GM21528 (cell line): ENCODE measurements around the gene STK26.
"Not testable (repeated sequence)": the region's sequence is repeated elsewhere in the genome, so short reads cannot be mapped to it uniquely, and the experiment has no call there.

ENCODE experiments used
- ATAC-seq: cut with Tn5 transposase; IDR thresholded peaks from one replicate; pipeline ENCODE4 v1.9.1; 2021; ENCODE audit warnings: mild to moderate bottlenecking, moderate library complexity; ENCODE audit not compliant: unreplicated experiment, low FRiP score

Gene STK26

DNA sequence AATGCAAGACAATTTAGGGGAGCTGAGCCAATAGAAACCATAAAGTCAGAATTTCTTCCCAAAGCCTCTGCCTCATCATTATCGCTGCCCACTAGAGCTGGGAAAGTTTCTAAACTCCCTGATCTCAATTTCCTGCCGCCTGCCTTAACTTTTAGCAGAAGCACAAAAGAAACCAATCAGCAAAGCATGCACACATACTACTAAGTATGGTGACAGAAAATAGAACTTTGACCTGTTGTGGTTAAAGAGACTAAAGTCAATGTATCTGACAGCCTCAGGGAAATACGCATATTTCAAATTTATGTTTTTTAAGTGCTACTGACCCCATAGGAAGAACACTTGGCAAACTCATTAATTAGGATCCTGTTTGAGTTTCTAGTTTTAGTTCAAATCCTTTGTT, 10.1 kb downstream of the STK26 start:
- no peak for ATAC-seq

- ATAC-seq, result no peak
Measured at GRCh38 chrX:132034648-132035047, 11.5 kb downstream of the STK26 start.

DNA sequence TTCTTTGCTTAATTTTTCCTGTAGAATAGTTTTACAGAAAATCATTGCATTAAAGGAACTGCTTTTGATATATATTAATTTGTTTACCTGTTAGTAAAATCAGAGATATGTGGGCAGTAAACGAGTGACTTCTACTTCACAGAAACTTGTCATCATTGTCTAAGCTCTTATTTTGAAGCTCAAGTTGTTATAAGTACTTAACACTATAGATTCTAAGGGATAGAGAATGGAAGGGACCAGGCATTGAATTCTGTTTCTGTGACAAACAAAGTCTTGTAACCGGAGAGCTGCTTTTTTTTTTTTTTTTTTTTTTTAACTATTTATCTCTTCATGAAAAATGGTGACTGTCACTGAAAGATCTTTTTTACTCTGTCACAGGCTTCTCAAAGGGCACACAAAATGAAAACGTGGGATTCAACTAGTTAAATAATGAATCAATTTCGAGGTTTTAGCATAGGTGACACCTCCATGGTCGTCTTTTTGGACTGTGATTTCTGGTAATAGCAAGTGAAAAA, 14.4 kb downstream of the STK26 start:
- ATAC-seq, result no peak

DNA sequence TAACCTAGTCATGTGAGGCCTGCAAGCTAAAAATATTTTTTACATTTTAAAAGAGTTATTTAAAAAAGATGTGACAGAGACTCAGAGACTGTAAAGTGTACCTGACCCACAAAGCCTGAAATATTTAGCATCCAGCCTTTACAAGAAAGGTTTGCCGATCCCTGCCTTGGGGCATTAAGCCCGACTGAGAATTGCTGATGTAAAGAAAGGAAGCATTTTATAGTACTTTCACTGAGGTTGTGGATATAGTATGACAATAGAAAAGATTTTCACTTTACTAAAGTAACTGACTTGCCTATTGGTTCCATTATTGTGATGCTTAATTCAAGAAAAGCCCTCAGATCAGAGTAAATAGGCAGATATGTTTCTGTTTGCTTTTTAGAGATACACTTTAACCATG, 17.0 kb downstream of the STK26 start:
- no peak for ATAC-seq

DNA sequence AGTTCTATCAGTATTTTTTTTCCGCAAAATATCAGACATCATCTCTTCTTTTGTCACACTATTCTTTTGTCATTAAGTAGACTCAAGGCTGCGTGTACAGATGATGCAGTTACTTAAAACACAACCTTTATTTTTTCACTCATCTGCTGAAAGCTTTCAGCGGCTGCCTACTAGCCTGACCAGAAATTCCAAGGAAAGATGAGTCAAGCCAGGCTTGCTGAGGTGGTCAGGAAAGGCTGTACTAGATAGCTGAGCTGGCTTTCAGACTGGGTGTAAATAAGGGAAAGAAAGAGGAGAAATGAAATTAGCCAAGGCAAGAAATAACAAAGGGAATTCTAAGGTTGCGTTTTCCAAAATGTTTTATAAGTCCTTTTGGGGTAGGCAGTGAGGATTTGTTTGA, 17.9 kb downstream of the STK26 start:
- no peak for ATAC-seq

DNA sequence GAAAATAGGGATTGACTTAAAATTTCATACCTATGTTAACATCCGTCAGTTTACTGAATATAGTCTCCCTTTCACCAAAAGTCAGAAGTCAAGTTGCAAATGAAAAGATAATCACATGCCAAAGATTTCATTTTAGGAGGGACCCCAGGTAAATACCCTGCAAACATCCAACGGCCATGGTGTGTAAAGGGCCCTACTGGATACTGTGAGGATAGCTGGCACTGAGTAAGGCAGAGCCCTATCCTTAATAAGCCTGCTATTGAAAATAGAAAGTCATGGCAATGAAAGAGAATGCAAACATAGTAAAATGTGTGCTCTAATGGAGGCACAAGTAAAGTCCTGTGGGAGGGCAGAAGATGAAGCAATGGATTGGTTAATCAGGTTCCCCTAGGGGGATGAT, 20.9 kb downstream of the STK26 start:
- ATAC-seq, result no peak

DNA sequence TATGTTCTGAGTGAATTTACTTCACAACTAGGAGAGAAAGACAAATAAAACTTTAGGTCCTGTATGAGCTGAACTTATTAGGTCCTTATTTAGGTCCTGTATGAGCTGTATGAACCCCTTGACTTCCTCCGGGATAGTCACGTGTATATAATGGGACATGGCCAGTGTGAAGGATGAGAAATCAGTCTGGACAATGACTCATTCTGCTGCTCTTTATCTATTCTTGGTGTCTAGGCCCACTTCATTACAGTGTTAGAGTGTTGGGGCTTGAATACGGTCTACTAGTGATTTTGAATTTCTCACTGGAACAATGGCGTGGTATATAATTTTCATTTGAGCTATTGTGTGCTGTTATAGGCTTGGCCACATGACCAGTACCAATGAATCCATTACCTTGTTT, 21.9 kb downstream of the STK26 start:
- no peak for ATAC-seq

- ATAC-seq, result no peak
Measured at GRCh38 chrX:132045456-132045855, 22.4 kb downstream of the STK26 start.

- ATAC-seq, result no peak
Measured at GRCh38 chrX:132046533-132046932, 23.4 kb downstream of the STK26 start.

GRCh38 chrX:132051778-132052177, 28.7 kb downstream of the STK26 start:
- ATAC-seq, result not testable (repeated sequence)

- ATAC-seq, result no peak
Measured at GRCh38 chrX:132058050-132058449, 34.9 kb downstream of the STK26 start.

- ATAC-seq, result no peak
Measured at GRCh38 chrX:132058975-132059374, 35.9 kb downstream of the STK26 start.

DNA sequence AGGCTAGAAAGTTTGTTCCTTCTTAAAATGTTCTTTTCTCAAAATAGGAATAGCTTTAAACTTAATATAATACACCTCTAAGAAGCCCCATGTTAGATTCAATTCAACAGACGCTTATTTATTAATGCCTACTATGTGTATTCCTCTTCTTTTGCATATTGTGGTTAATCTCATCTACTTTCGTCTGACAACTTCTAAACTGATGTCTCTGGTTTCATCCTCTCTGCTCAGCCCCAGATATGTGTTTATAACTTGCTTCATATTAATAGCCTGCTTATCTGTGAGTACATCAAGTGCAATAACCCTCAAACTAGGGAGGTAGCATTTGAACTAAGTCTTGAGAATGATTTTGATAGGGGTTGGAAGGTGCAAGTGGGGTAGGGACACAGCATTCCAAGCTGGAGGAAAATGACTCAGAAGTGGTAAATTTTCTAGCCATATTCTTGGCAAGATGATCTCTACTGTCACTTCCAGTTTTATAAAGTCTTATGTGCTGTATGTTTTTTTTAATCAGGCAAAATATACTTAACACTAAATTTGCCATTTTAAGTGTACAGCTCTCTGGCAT, 37.0 kb downstream of the STK26 start:
- no peak for ATAC-seq

GRCh38 chrX:132063334-132063733, 40.2 kb downstream of the STK26 start:
- ATAC-seq, result no peak

DNA sequence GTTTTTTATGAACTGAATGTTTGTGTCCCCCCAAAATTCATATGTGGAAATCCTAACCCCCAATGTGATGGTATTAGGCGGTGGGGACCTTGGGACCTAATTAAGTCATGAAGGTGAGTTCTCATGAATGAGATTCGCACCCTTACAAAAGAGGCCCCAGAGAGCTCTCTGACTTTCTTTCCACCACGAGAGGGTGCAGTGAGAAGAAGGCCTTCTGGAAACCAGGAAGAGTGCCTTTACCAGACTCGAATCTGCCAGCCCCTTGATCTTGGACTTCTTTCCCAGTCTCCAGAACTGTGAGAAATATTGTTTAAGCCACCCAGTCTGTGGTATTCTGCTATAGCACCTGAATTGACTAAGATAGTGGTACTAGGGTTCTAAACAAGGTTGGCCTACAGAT, 40.8 kb downstream of the STK26 start:
- ATAC-seq, result no peak

- ATAC-seq, result no peak
Measured at GRCh38 chrX:132068405-132068804, 45.3 kb downstream of the STK26 start.

GRCh38 chrX:132071254-132071653, 48.2 kb downstream of the STK26 start:
- ATAC-seq, result no peak

- ATAC-seq, result no peak
Measured at GRCh38 chrX:132077414-132077813, 54.3 kb downstream of the STK26 start.

GRCh38 chrX:132077912-132078311, 54.8 kb downstream of the STK26 start:
- ATAC-seq, result no peak

GRCh38 chrX:132085786-132086185, 62.7 kb downstream of the STK26 start:
- ATAC-seq, result no peak

DNA sequence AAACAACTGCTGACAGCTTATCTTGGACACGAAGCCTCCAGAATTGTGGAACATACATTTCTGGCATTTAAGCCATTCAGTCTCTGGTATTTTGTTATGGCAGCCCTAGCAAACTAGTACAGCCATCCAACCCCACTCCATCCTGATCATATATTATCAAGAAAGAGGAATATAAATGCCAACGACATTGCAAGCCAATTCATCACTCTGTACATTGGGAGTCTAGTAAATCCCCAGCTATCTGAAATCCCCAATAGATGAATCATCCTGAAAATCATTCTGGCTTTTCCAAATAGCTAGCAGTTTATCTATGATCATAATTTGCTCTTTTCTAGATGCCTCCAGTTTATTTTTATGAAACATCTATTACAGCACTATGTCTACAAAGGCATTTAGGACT, 63.6 kb downstream of the STK26 start:
- ATAC-seq, result no peak

- no peak for ATAC-seq
Measured at GRCh38 chrX:132088864-132089263, 65.8 kb downstream of the STK26 start.
